Stimulated activated CD8-positive, alpha-beta memory T cell treated with anti-CD3 and anti-CD28 coated beads, Interleukin-15, amount 100 ng/mL, for 4 hours (primary cell): ENCODE data around the gene POLD2.
A peak's percentile ranks its signal among the peaks of the same experiment; 100 is the strongest.

Experiments used
- DNase-seq, 2 donors: peaks; one replicate each; pipeline ENCODE4 v3.0.0-alpha.2; 2020; ENCODE audit warnings: low read depth in 2 of 2

Gene POLD2

GRCh38 chr7:44152971-44153947 is 29.9 kb upstream of the POLD2 start:
- no peak for DNase-seq

- no peak for DNase-seq
Observed at GRCh38 chr7:44151956-44152355, 28.6 kb upstream of the POLD2 start.

- no peak for DNase-seq
Observed at GRCh38 chr7:44150966-44151941, 27.9 kb upstream of the POLD2 start.

GRCh38 chr7:44150466-44150832 is 27.1 kb upstream of the POLD2 start:
- DNase-seq, result no peak

GRCh38 chr7:44149571-44150465 is 26.5 kb upstream of the POLD2 start:
- DNase-seq, result no peak

- no peak for DNase-seq
Observed at GRCh38 chr7:44148961-44149536, 25.7 kb upstream of the POLD2 start.

- DNase-seq, result no peak
Observed at GRCh38 chr7:44148166-44148565, 24.8 kb upstream of the POLD2 start.

GRCh38 chr7:44147026-44147991 is 24.0 kb upstream of the POLD2 start:
- DNase-seq, result no peak

GRCh38 chr7:44145969-44146911 is 22.9 kb upstream of the POLD2 start:
- DNase-seq, result peak; percentile 10 to 49

- peak; percentile 46 to 47 for DNase-seq
Observed at GRCh38 chr7:44145479-44145968, 22.2 kb upstream of the POLD2 start.

- DNase-seq, result no peak
Observed at GRCh38 chr7:44144968-44145478, 21.7 kb upstream of the POLD2 start.

- no peak for DNase-seq
Observed at GRCh38 chr7:44144426-44144967, 21.1 kb upstream of the POLD2 start.

GRCh38 chr7:44143646-44144250 is 20.4 kb upstream of the POLD2 start:
- DNase-seq, result no peak

- DNase-seq, result no peak
Observed at GRCh38 chr7:44142028-44142427, 18.7 kb upstream of the POLD2 start.

- no peak for DNase-seq
Observed at GRCh38 chr7:44141221-44141850, 18.0 kb upstream of the POLD2 start, which contains the start of gene MYL7. TSS of gene MYL7 (minus strand) at chr7:44141332. CDS start at chr7:44141305, 27 bp downstream.

- no peak for DNase-seq
Observed at GRCh38 chr7:44140341-44140740, 17.0 kb upstream of the POLD2 start.
